GM18502 (cell line): ENCODE data around the gene CAPN10.
A peak's percentile ranks its signal among the peaks of the same experiment; 100 is the strongest.
"Not testable (repeated sequence)": the region's sequence is repeated elsewhere in the genome, so short reads cannot be mapped to it uniquely, and the experiment has no call there.

Experiments
- ATAC-seq: cut with Tn5 transposase; IDR thresholded peaks from one replicate; pipeline ENCODE4 v1.9.1; 2021; ENCODE audit warnings: mild to moderate bottlenecking; ENCODE audit not compliant: unreplicated experiment, poor library complexity

The CAPN10 gene

GRCh38 chr2:240586198-240586918 lies at the start of gene CAPN10:
Gene CAPN10, plus strand, starts transcription at chr2:240586734. Its CDS starts 178 bp downstream, at chr2:240586912.
- ATAC-seq, result peak; percentile 63

GRCh38 chr2:240538031-240538780 lies 48.3 kb upstream of the CAPN10 start:
- ATAC-seq, result no peak

- ATAC-seq, result not testable (repeated sequence)
Observed at GRCh38 chr2:240539101-240539500, 47.4 kb upstream of the CAPN10 start.

GRCh38 chr2:240539906-240540305 lies 46.6 kb upstream of the CAPN10 start:
- no peak for ATAC-seq

- no peak for ATAC-seq
Observed at GRCh38 chr2:240551288-240551687, 35.2 kb upstream of the CAPN10 start.

GRCh38 chr2:240551811-240552210 lies 34.7 kb upstream of the CAPN10 start:
- ATAC-seq, result no peak

- no peak for ATAC-seq
Observed at GRCh38 chr2:240553956-240554480, 32.5 kb upstream of the CAPN10 start.

- no peak for ATAC-seq
Observed at GRCh38 chr2:240554767-240555493, 31.6 kb upstream of the CAPN10 start.

GRCh38 chr2:240555541-240556250 lies 30.8 kb upstream of the CAPN10 start:
- ATAC-seq, result no peak

GRCh38 chr2:240556553-240557100 lies 29.9 kb upstream of the CAPN10 start:
- ATAC-seq, result no peak

GRCh38 chr2:240557101-240557751 lies 29.3 kb upstream of the CAPN10 start:
- no peak for ATAC-seq

- ATAC-seq, result no peak
Observed at GRCh38 chr2:240557808-240558207, 28.7 kb upstream of the CAPN10 start, which contains the start of gene ANKMY1. Gene ANKMY1, minus strand, starts transcription at chr2:240557988. Its CDS starts 653 bp downstream, at chr2:240557335.

- ATAC-seq, result no peak
Observed at GRCh38 chr2:240558236-240558761, 28.2 kb upstream of the CAPN10 start.

- ATAC-seq, result no peak
Observed at GRCh38 chr2:240559286-240559685, 27.2 kb upstream of the CAPN10 start.

GRCh38 chr2:240560084-240560479 lies 26.5 kb upstream of the CAPN10 start, which contains the start of gene DUSP28:
Gene DUSP28, plus strand, starts transcription at chr2:240560357. Its CDS starts 328 bp downstream, at chr2:240560685.
- ATAC-seq, result peak; percentile 62

GRCh38 chr2:240560480-240561324 lies 25.8 kb upstream of the CAPN10 start:
- peak; percentile 61 for ATAC-seq

- ATAC-seq, result peak; percentile 12
Observed at GRCh38 chr2:240561325-240561971, 25.1 kb upstream of the CAPN10 start.
